IPS-20b (cell line): Measurements from ENCODE around the gene LAMTOR1.
"Not testable (repeated sequence)": the region's sequence is repeated elsewhere in the genome, so short reads cannot be mapped to it uniquely, and the experiment has no call there.

Experiments used
- H3K27ac ChIP-seq: one replicate; pipeline ENCODE4 v1.5.1; 2013; ENCODE audit warnings: low read length
- H3K27me3 ChIP-seq: 2 replicates; pipeline ENCODE4 v1.6.1; 2013; ENCODE audit warnings: mild to moderate bottlenecking, low read length, inconsistent platforms; ENCODE audit not compliant: insufficient read depth
- H3K36me3 ChIP-seq: 2 replicates; pipeline ENCODE4 v1.6.1; 2013; ENCODE audit warnings: low read depth, mild to moderate bottlenecking, inconsistent platforms, low read length, moderate library complexity; ENCODE audit not compliant: insufficient read depth
- H3K4me1 ChIP-seq: 2 replicates; pipeline ENCODE4 v1.6.1; 2013; ENCODE audit warnings: mild to moderate bottlenecking, control low read depth, inconsistent platforms, low read length, moderate library complexity; ENCODE audit not compliant: insufficient read depth
- H3K4me3 ChIP-seq: 2 replicates; pipeline ENCODE4 v1.5.1; 2013; ENCODE audit warnings: mild to moderate bottlenecking, low read length, inconsistent platforms
- H3K9ac ChIP-seq: 2 replicates; pipeline ENCODE4 v1.6.1; 2013; ENCODE audit warnings: low read depth, mild to moderate bottlenecking, inconsistent platforms, low read length, moderate library complexity
- H3K9me3 ChIP-seq: 2 replicates; pipeline ENCODE4 v1.6.1; 2013; ENCODE audit warnings: mild to moderate bottlenecking, low read depth, low read length, inconsistent platforms; ENCODE audit not compliant: insufficient read depth

The LAMTOR1 gene

DNA sequence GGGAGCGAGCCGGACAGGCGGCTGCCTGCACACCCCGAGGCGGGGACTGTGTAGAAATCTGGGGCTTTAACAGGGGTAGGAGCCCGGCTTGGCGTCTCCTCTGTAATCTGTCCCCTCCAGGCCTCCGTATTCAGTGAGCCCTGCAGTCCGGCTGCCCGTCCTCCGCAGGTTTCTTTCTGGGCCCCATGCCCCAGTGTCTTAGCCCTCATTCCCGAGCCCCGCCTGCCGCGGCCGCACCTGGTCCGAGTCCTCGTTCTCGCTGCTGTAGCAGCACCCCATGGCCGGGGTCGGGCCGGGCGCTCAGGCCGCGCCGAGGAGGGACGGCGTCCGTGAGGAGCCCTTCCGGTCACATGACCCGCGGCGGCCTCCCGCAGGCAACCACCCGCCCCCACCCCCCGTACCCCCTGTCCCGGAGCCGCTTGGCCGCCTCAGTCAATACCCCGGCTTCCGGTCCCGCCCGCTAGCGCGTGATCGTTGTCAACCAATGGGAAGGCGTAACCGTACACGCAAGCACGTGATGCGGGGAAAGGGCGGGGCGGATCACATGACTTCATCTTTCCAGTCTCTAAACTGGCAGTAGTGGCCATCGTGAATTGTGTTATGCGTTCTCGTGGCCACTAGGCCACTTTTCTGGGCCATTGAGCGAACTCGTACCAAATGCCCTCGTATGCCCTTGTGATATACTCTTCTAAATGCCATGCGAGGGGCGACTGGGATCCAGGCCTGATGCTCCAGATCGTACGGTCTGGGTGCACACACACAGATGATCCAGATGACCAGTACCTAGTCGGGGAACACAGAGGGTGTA, at the start of gene LAMTOR1:
LAMTOR1 (minus strand) TSS at position 352 of the 808 bp plus-strand sequence; CDS start at position 279, 73 bp downstream.
- H3K27ac ChIP-seq: peak within 1 kb of the TSS; percentile 95
- H3K4me3 ChIP-seq: peak within 1 kb of the TSS; percentile 94
- peaks cover 35% of the 10 kb centered on the region for H3K36me3 ChIP-seq
- peak within 1 kb of the TSS; percentile 100 for H3K9ac ChIP-seq
- H3K9me3 ChIP-seq: no peaks in the 10 kb centered on the region
- H3K4me1 ChIP-seq: peaks cover 9% of the 10 kb centered on the region
- no peaks in the 10 kb centered on the region for H3K27me3 ChIP-seq

DNA sequence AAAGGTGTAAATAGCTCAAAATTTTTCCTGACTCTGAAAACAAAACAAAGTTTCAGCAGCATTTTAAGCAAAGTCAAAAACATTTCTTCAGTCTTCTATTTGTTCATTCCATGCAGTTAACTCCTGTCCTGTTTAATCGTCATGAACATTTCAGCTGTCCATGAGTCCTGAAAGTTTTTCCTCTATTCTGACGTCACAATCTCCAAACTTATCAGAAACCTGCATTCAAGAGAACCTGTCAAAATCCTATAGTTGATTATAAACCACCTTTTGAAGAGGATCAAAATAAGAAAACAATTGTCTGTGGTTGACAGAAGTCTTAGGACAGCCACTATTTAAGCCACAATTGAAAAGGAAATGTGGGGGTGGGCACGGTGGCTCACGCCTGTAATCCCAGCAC, 47.8 kb upstream of the LAMTOR1 start:
- Histone ChIP-seq H3K36me3 (no peaks in the 10 kb centered on the region), H3K27ac (no peak overlapping the region), H3K9me3 (no peaks in the 10 kb centered on the region), H3K4me1 (no peaks in the 10 kb centered on the region), H3K9ac (no peak overlapping the region), H3K27me3 (no peaks in the 10 kb centered on the region), H3K4me3 (no peak overlapping the region)

DNA sequence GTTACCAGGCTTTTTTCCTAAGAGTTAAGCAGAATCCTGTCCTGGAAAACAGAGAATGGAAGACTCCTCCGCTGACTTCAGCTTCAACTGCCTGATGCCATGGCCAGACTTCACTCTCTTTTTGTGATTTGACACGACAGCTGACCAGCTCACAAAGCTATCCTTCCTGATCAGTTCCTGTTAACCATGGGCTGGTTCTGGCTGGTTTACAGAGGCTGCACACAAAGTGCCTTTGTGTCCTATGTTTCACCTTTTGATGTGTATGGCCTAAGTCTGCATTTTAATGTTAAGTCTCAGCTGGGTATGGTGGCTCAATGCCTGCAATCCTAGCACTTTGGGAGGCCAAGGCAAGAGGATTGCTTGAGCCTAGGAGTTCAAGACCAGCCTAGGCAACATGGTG, 43.5 kb upstream of the LAMTOR1 start:
- no peak overlapping the region for H3K9ac ChIP-seq
- no peaks in the 10 kb centered on the region; the same call in 1 of the 2 replicates for H3K27me3 ChIP-seq
- H3K4me3 ChIP-seq: no peak overlapping the region
- H3K36me3 ChIP-seq: no peaks in the 10 kb centered on the region
- no peaks in the 10 kb centered on the region for H3K9me3 ChIP-seq
- H3K27ac ChIP-seq: no peak overlapping the region
- no peaks in the 10 kb centered on the region for H3K4me1 ChIP-seq

DNA sequence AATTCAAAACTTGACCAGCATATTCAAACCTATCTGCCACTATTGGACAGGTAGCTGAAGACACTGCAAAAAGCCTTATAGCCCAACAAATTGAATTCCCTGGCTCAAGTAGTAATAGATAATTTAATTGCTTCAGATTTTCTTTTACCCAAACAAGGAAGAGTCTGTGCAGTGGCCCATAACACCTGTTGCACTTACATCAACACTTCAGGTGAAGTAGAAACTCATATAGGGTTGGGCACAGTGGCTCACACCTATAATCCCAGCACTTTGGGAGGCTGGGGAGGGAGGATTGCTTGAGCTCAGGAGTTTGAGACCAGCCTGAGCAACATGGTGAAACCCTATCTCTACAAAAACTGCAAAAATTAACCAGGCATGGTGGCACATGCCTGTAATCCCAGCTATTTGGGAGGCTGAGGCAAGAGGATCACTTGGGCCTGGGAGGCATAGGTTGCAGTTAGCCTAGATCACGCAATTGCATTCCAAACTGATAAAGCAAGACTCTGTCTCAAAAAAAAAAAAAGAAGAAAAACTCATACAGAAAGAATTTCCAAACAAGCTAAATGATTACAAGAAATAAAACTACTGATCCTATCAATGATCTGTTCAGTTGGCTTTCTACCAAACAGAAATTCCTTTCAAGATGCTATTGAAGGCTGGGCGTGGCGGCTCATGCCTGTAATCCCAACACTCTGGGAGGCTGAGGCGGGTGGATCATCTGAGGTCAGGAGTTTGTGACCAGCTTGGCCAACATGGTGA, 41.9 kb upstream of the LAMTOR1 start:
- Histone ChIP-seq H3K27ac (no peak overlapping the region), H3K36me3 (no peaks in the 10 kb centered on the region), H3K9ac (no peak overlapping the region), H3K9me3 (no peaks in the 10 kb centered on the region), H3K27me3 (no peaks in the 10 kb centered on the region; the same call in 1 of the 2 replicates), H3K4me3 (no peak overlapping the region), H3K4me1 (0 out of 2 replicates have a peak, but pooled peaks cover 7% of the 10 kb centered on the region)

DNA sequence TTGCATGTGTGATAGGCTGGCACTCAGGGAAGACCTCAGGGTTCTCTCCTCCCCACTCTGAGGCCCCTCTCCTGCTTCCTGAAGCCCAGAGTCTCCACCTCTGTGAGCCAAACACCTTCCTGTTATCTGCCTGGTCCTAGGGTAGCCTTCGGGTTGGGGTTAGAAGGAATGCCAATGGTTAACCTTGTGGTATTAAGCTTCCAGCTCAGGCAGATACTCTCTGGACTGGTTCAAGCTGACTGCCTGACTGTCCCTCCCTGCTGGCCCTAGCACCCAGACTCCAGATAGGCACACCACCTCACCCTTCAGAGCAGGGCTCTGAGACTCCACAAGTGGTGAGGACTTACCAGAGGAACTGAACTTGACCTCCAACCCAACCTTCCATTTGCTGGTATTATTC, 39.4 kb upstream of the LAMTOR1 start:
- H3K36me3 ChIP-seq, H3K4me3 ChIP-seq, H3K27ac ChIP-seq, H3K27me3 ChIP-seq, H3K9ac ChIP-seq, H3K4me1 ChIP-seq, H3K9me3 ChIP-seq: not testable (repeated sequence)

DNA sequence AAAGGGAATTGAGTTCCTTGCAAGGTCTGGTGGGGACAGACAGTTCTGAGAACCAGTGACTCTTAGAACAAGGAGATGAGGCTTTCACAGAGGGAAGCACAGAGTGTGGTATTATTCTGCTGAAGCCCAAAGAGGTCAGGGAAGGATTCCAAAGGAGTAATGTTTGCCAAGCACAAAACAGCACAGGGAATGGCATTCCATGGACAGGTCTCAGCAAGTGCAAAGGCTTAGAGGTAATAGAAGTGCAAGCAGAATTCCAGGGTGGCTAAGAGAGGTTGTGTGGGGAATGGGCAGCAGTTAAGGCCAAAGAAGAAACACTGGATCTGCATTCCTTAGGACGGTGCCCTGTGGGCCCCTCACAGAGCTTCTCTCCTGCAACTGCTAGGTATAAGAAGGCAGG, 39.0 kb upstream of the LAMTOR1 start:
- H3K9me3 ChIP-seq, H3K4me1 ChIP-seq, H3K9ac ChIP-seq, H3K27ac ChIP-seq, H3K36me3 ChIP-seq, H3K4me3 ChIP-seq, H3K27me3 ChIP-seq: not testable (repeated sequence)

DNA sequence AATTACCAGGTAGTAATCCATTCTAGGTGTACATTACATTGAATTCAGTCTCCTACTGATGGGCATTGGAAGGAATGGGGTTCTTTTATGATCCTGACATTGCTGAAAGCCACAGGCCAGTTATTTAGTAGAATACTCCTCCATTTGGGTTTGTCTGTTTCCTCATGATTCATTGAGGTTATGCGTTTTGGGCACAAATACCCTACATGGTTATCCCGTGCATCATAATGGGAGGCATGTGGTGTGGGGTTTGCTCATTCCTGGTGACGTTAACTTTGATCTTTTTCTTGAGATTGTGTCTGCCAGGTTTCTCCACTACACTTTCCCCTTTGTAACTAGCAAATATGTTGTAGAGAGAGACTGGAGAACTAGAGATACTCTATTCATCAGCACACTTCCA, 38.0 kb upstream of the LAMTOR1 start:
- H3K4me3 ChIP-seq: no peak overlapping the region
- no peaks in the 10 kb centered on the region for H3K9me3 ChIP-seq
- 0 out of 2 replicates have a peak, but pooled peaks cover 7% of the 10 kb centered on the region for H3K4me1 ChIP-seq
- H3K27me3 ChIP-seq: no peaks in the 10 kb centered on the region; the same call in 1 of the 2 replicates
- no peak overlapping the region for H3K9ac ChIP-seq
- H3K27ac ChIP-seq: no peak overlapping the region
- H3K36me3 ChIP-seq: no peaks in the 10 kb centered on the region

DNA sequence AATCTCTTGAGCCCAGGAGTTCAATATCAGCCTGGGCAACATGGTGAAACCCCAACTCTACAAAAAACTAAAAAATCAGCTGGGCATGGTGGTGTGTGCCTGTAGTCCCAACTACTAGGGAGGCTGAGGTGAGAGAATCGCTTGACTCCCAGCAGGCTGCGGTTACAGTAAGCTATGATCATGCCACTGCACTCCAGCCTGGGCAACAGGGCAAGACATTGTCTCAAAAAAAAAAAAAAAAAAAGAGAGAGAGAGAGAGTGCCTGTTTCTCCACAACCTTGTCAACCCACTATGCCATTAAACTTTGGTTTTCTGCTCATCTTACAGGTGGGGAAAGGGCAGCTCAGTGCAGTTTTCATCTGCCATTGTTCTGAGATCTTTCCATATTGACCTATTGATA, 37.6 kb upstream of the LAMTOR1 start:
- no peak overlapping the region for H3K27ac ChIP-seq

DNA sequence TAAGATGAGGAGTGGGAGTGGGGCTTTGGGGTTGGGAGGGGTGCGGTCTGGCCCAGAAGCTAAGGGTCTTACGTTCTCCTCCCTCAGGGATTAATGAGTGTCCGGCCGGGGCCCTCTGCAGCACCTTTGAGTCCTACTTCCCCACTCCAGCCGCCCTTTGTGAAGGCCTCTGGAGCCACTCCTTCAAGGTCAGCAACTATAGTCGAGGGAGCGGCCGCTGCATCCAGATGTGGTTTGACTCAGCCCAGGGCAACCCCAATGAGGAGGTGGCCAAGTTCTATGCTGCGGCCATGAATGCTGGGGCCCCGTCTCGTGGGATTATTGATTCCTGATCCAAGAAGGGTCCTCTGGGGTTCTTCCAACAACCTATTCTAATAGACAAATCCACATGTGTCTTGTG, 36.4 kb upstream of the LAMTOR1 start:
- no peaks in the 10 kb centered on the region for H3K36me3 ChIP-seq
- H3K27me3 ChIP-seq: no peaks in the 10 kb centered on the region; the same call in 1 of the 2 replicates
- no peaks in the 10 kb centered on the region for H3K9me3 ChIP-seq
- 0 out of 2 replicates have a peak, but pooled peaks cover 7% of the 10 kb centered on the region for H3K4me1 ChIP-seq
- H3K9ac ChIP-seq: no peak overlapping the region
- H3K4me3 ChIP-seq: no peak overlapping the region
- no peak overlapping the region for H3K27ac ChIP-seq

More for the DNA sequence above, 37.6 kb upstream of the LAMTOR1 start:
- H3K36me3 ChIP-seq: no peaks in the 10 kb centered on the region
- H3K27me3 ChIP-seq: no peaks in the 10 kb centered on the region; the same call in 1 of the 2 replicates
- H3K9me3 ChIP-seq: no peaks in the 10 kb centered on the region
- H3K4me1 ChIP-seq: 0 out of 2 replicates have a peak, but pooled peaks cover 7% of the 10 kb centered on the region
- no peak overlapping the region for H3K9ac ChIP-seq
- no peak overlapping the region for H3K4me3 ChIP-seq

DNA sequence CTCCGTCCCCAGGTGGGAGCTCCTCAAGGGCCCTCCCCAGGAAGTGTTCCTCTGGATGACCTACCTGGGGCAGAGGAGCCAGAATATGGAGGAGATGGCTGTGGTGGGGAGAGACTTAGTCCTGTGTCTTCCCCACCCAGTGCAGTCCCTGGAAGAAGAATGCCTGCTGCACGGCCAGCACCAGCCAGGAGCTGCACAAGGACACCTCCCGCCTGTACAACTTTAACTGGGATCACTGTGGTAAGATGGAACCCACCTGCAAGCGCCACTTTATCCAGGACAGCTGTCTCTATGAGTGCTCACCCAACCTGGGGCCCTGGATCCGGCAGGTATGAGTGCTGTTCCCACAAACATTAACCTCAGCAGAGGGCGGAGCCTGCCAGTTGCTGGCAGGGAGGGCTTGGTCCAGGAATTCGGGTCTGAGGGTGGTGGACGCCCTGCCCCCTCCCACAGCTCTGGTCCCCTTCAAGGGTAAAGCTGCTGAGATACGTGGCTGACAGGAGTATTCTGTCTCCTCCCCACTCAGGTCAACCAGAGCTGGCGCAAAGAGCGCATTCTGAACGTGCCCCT, 35.8 kb upstream of the LAMTOR1 start:
- H3K9ac ChIP-seq: no peak overlapping the region

DNA sequence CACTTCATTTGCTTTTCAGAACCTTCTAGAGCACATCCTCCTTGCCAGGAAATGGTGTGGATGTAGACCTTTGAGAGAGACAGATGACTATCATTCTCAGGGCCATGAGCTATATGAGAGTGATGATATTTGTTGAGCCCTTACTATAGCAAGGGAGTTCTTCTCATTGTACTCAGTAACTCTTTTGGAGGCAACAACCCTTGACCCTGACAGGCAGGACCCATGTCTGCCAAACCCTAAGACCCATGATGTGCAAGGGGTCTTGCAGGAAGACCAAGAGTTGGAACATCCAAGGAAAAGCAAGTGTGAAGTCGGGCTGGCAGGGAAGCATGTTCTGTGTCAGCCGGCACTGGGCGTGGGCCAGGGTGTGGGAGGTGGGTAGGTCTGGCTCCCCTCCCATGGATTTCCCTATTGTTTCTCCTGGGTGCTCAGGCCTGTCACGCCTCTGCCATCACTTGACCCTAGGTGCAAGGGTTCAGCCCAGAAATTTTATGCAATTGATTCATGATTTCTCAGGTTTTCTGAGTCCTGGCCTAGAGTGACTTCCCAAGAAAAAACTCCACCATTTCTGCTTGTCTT, 33.7 kb upstream of the LAMTOR1 start:
- Histone ChIP-seq H3K27ac (no peak overlapping the region), H3K36me3 (no peaks in the 10 kb centered on the region), H3K27me3 (peaks cover 21% of the 10 kb centered on the region), H3K9me3 (no peaks in the 10 kb centered on the region), H3K4me1 (0 out of 2 replicates have a peak, but pooled peaks cover 7% of the 10 kb centered on the region), H3K9ac (no peak overlapping the region), H3K4me3 (no peak overlapping the region)

More for the DNA sequence above, 35.8 kb upstream of the LAMTOR1 start:
- Histone ChIP-seq H3K27me3 (no peaks in the 10 kb centered on the region; the same call in 1 of the 2 replicates), H3K4me3 (no peak overlapping the region), H3K9me3 (no peaks in the 10 kb centered on the region), H3K36me3 (no peaks in the 10 kb centered on the region), H3K27ac (no peak overlapping the region), H3K4me1 (0 out of 2 replicates have a peak, but pooled peaks cover 7% of the 10 kb centered on the region)
